Upper lobe of right lung (tissue), 1 donor: Measurements from ENCODE around the gene NRP2. TPM values are rescaled to one million over a fixed set of nuclear protein-coding genes. Genes with fewer than 3 reads are reported as not detected.
A peak's percentile ranks its signal among the peaks of the same experiment; 100 is the strongest.

ENCODE experiments used
- ATAC-seq: fragments of 200-7000 bp; cut with Tn5 transposase; one replicate; pipeline ENCODE4 v1.9.1; 2020; ENCODE audit warnings: mild to moderate bottlenecking, moderate library complexity
- DNase-seq: peaks from one replicate; pipeline ENCODE4 v3.0.0-alpha.2; 2020
- H3K27ac ChIP-seq: fragments of 200-600 bp; one replicate; pipeline ENCODE4 v1.8.0; 2022
- H3K27me3 ChIP-seq: fragments of 200-600 bp; one replicate; pipeline ENCODE4 v1.8.0; 2022; ENCODE audit warnings: mild to moderate bottlenecking
- H3K36me3 ChIP-seq: fragments of 200-600 bp; one replicate; pipeline ENCODE4 v1.8.0; 2022
- H3K4me1 ChIP-seq: fragments of 200-600 bp; one replicate; pipeline ENCODE4 v1.8.0; 2022
- H3K4me3 ChIP-seq: fragments of 200-600 bp; one replicate; pipeline ENCODE4 v1.8.0; 2022; ENCODE audit warnings: mild to moderate bottlenecking
- H3K9me3 ChIP-seq: fragments of 200-600 bp; one replicate; pipeline ENCODE4 v1.8.0; 2022
- CTCF ChIP-seq: fragments of 200-600 bp; IDR thresholded peaks from one replicate; pipeline ENCODE4 v1.8.0; 2022; ENCODE audit warnings: antibody characterized with exemption
- intact Hi-C: fragments of 100-400 bp; cut with DNase I; formaldehyde crosslinking; loops from one replicate; pipeline ENCODE4 v1.11.0; 2022
- total RNA-seq: library from RNA; stranded (reverse); fragmentation: NEBNext Ultra II Directional; extraction: Animal tissue kit (Norgen Biotek cat#: 25700); gene quantifications from one replicate; pipeline ENCODE4 v1.2.1, GENCODE V29; 2021
- donor health status: DM: no; HTN: yes; CAD: no; lungs with severe emphysema.

Gene NRP2
- total RNA-seq, 1 donor from 2014 or later, result 75.3 TPM

- no peak for TF ChIP-seq CTCF
- DNase-seq, result no peak
- H3K27ac ChIP-seq, result peak overlapping the region; percentile 36
- no peaks in the 10 kb centered on the region for H3K9me3 ChIP-seq
- no peaks in the 10 kb centered on the region for H3K27me3 ChIP-seq
- intact Hi-C loops, result no loop called here
- no peak overlapping the region for H3K4me3 ChIP-seq
- ATAC-seq, result no peak
- peaks cover 18% of the 10 kb centered on the region for H3K4me1 ChIP-seq
- peaks cover 40% of the 10 kb centered on the region for H3K36me3 ChIP-seq
Observed at GRCh38 chr2:205764270-205764746, 82.0 kb downstream of the NRP2 start.

- H3K4me3 ChIP-seq, result no peak overlapping the region
- H3K4me1 ChIP-seq, result peaks cover 22% of the 10 kb centered on the region
- TF ChIP-seq CTCF, result no peak
- H3K27me3 ChIP-seq, result no peaks in the 10 kb centered on the region
- no peak for DNase-seq
- no peak for ATAC-seq
- H3K36me3 ChIP-seq, result peaks cover 35% of the 10 kb centered on the region
- H3K27ac ChIP-seq, result no peak overlapping the region
- H3K9me3 ChIP-seq, result no peaks in the 10 kb centered on the region
- intact Hi-C loops, result no loop called here
Observed at GRCh38 chr2:205765151-205765550, 82.8 kb downstream of the NRP2 start.

- Histone ChIP-seq H3K9me3 (no peaks in the 10 kb centered on the region), H3K36me3 (peaks cover 27% of the 10 kb centered on the region), H3K27me3 (no peaks in the 10 kb centered on the region), H3K4me3 (no peak overlapping the region), H3K4me1 (peaks cover 35% of the 10 kb centered on the region), H3K27ac (peak overlapping the region; percentile 3)
- peak; percentile 90 for TF ChIP-seq CTCF
- intact Hi-C loops, result no loop called here
- ATAC-seq, result peak; percentile 63
- peak; percentile 69 for DNase-seq
Observed at GRCh38 chr2:205766779-205767359, 84.6 kb downstream of the NRP2 start.

- TF ChIP-seq CTCF, result no peak
- H3K36me3 ChIP-seq, result peaks cover 20% of the 10 kb centered on the region
- peak overlapping the region; percentile 3 for H3K27ac ChIP-seq
- intact Hi-C loops, result no loop called here
- ATAC-seq, result no peak
- DNase-seq, result no peak
- no peak overlapping the region for H3K4me3 ChIP-seq
- H3K27me3 ChIP-seq, result no peaks in the 10 kb centered on the region
- H3K9me3 ChIP-seq, result no peaks in the 10 kb centered on the region
- peaks cover 37% of the 10 kb centered on the region for H3K4me1 ChIP-seq
Observed at GRCh38 chr2:205767617-205768016, 85.3 kb downstream of the NRP2 start.

- no peaks in the 10 kb centered on the region for H3K9me3 ChIP-seq
- DNase-seq (no peak), ATAC-seq (peak; percentile 44)
- no peak overlapping the region for H3K4me3 ChIP-seq
- no peak for TF ChIP-seq CTCF
- H3K27ac ChIP-seq, result peak overlapping the region; percentile 13
- peaks cover 18% of the 10 kb centered on the region for H3K36me3 ChIP-seq
- peaks cover 35% of the 10 kb centered on the region for H3K4me1 ChIP-seq
- intact Hi-C loops, result no loop called here
- no peaks in the 10 kb centered on the region for H3K27me3 ChIP-seq
Observed at GRCh38 chr2:205768341-205768740, 86.0 kb downstream of the NRP2 start.
